Endodermal cell (in vitro differentiated cells): ENCODE measurements around the gene SDHA. TPM values are rescaled to one million over a fixed set of nuclear protein-coding genes. Genes with fewer than 3 reads are reported as not detected.
"Not testable (repeated sequence)": the region's sequence is repeated elsewhere in the genome, so short reads cannot be mapped to it uniquely, and the experiment has no call there.

Experiments used
- DNase-seq: peaks from one replicate; pipeline ENCODE4 v3.0.0-alpha.2; 2017
- H3K27ac ChIP-seq: 2 replicates; pipeline ENCODE4 v1.5.1; 2013; ENCODE audit warnings: mild to moderate bottlenecking, low read depth, low read length, moderate library complexity
- H3K27me3 ChIP-seq: 2 replicates; pipeline ENCODE4 v1.6.1; 2013; ENCODE audit warnings: mild to moderate bottlenecking, low read length, moderate library complexity; ENCODE audit not compliant: insufficient read depth, control insufficient read depth, poor library complexity, severe bottlenecking
- H3K36me3 ChIP-seq: 2 replicates; pipeline ENCODE4 v1.7.0; 2013; ENCODE audit warnings: mild to moderate bottlenecking, low read length, moderate library complexity; ENCODE audit not compliant: control insufficient read depth, insufficient read depth
- H3K4me1 ChIP-seq: one replicate; pipeline ENCODE4 v1.7.0; 2013; ENCODE audit warnings: low read length; ENCODE audit not compliant: control insufficient read depth, insufficient read depth
- H3K4me3 ChIP-seq: 2 replicates; pipeline ENCODE4 v1.5.1; 2013; ENCODE audit warnings: mild to moderate bottlenecking, low read length, moderate library complexity
- H3K9ac ChIP-seq: 2 replicates; pipeline ENCODE4 v1.6.1; 2013; ENCODE audit warnings: mild to moderate bottlenecking, low read length, moderate library complexity; ENCODE audit not compliant: poor library complexity, severe bottlenecking; ENCODE audit errors: extremely low read depth
- H3K9me3 ChIP-seq: 2 replicates; pipeline ENCODE4 v1.6.1; 2013; ENCODE audit warnings: mild to moderate bottlenecking, low read length, moderate library complexity; ENCODE audit not compliant: control insufficient read depth
- H3K27ac Mint-ChIP-seq: 2 replicates; pipeline ENCODE4 v1.8.0; 2020; ENCODE audit warnings: mixed read lengths
- H3K27me3 Mint-ChIP-seq: 2 replicates; pipeline ENCODE4 v1.8.0; 2021; ENCODE audit warnings: mild to moderate bottlenecking, mixed read lengths; ENCODE audit not compliant: insufficient read depth
- H3K36me3 Mint-ChIP-seq: 2 replicates; pipeline ENCODE4 v1.8.0; 2020; ENCODE audit warnings: low read depth, mixed read lengths
- H3K4me1 Mint-ChIP-seq: 2 replicates; pipeline ENCODE4 v1.8.0; 2020; ENCODE audit warnings: mixed read lengths
- H3K4me3 Mint-ChIP-seq: 2 replicates; pipeline ENCODE4 v1.8.0; 2020; ENCODE audit warnings: mild to moderate bottlenecking, moderate library complexity, mixed read lengths
- H3K9me3 Mint-ChIP-seq: 2 replicates; pipeline ENCODE4 v1.8.0; 2020; ENCODE audit warnings: mild to moderate bottlenecking, mixed read lengths
- CTCF ChIP-seq: fragments of 200-600 bp; sonication (generic); conservative IDR thresholded peaks from 2 replicates; pipeline ENCODE4 v1.5.0; 2021; ENCODE audit warnings: antibody characterized with exemption, mild to moderate bottlenecking
- WGBS, 2 experiments: methylation state at CpG; one replicate each; pipeline versions ENCODE4 v1.1.5 to v1.1.7; 2013; ENCODE audit warnings: missing lambda C conversion rate in 2 of 2, mixed read lengths in 1 of 2; ENCODE audit not compliant: insufficient coverage in 1 of 2, insufficient read length in 1 of 2; 5-methylcytosine and 5-hydroxymethylcytosine counted together
- total RNA-seq, 2 donors: library from RNA; stranded (reverse); fragmentation: NEBNext Ultra II Directional in 1 of 2; extraction: Animal tissue kit (Norgen Biotek cat#: 25700) in 1 of 2; gene quantifications; 2 replicates in 1 of 2; 3 replicates in 1 of 2; pipeline ENCODE4 v1.2.1, GENCODE V29; 2021

Gene SDHA
- total RNA-seq, 2 donors from 2014 or later = 61.6 to 73.1 TPM

DNA sequence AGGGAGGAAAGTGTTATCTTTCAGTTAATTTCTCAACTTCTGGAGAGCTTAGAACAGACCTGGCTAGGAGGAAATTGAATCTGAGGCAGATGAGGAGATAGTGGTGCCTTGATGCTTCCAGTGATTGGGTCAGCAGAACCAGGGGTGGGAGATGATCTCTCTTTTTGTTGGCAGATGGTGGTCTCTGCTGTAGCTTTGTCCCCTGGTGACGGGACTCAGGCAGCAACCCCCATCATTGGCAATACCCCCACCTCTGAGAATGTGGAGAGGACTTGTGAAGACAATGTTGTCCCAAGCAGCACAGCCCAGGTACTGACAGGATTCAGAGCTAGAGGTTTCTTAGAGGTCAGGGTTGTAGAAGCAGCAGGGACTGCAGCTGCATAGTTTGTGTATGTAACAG, 49.6 kb downstream of the SDHA start:
- no peak for TF ChIP-seq CTCF
- Histone ChIP-seq H3K4me3 (no peak overlapping the region), H3K9ac (no peak overlapping the region), H3K9me3 (no peaks in the 10 kb centered on the region), H3K27ac (no peak overlapping the region), H3K4me1 (no peaks in the 10 kb centered on the region), H3K36me3 (peaks cover 15% of the 10 kb centered on the region), H3K27me3 (no peaks in the 10 kb centered on the region)
- no peak for DNase-seq
- WGBS, 2 experiments = 50% methylated on average over 1 of the region's 1 CpG; no CpG with 5 or more reads in 1 of the 2 experiments
- Mint-ChIP-seq H3K4me3 (no peak overlapping the region), H3K36me3 (peaks cover 17% of the 10 kb centered on the region), H3K4me1 (peaks cover 1% of the 10 kb centered on the region), H3K27me3 (no peaks in the 10 kb centered on the region), H3K27ac (no peak overlapping the region), H3K9me3 (no peaks in the 10 kb centered on the region)

GRCh38 chr5:270340-270739, 52.2 kb downstream of the SDHA start:
- Mint-ChIP-seq H3K27ac (peak overlapping the region; percentile 68), H3K4me3 (peak overlapping the region; percentile 77), H3K4me1 (peaks cover 10% of the 10 kb centered on the region), H3K36me3 (peaks cover 23% of the 10 kb centered on the region), H3K27me3 (no peaks in the 10 kb centered on the region), H3K9me3 (no peaks in the 10 kb centered on the region)
- 91 to 96% methylated on average over 11 to 17 of the region's 17 CpGs for WGBS, 2 experiments
- no peaks in the 10 kb centered on the region for H3K27me3 ChIP-seq
- DNase-seq = peak; percentile 53
- peaks cover 12% of the 10 kb centered on the region for H3K36me3 ChIP-seq
- no peak for TF ChIP-seq CTCF
- H3K4me1 ChIP-seq = no peaks in the 10 kb centered on the region
- H3K9me3 ChIP-seq = no peaks in the 10 kb centered on the region
- H3K4me3 ChIP-seq = no peak overlapping the region
- no peak overlapping the region for H3K9ac ChIP-seq
- H3K27ac ChIP-seq = no peak overlapping the region

DNA sequence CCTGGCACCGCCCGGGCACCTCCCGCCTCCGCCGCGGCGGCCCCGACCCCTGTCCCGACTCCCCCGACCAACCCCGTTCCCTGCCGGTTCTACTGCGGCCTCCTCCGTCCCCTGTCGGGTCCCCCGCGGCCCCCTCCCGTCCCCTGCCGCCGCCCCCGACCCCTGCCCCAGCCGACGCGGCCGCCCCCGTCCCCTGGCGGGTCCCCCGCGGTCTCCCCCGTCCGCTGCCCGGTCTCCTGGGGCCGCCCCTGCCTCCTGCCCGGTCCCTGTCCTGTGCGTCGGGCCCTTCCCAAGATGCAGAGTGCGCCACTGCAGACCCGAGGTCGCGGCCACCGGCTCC, 53.7 kb downstream of the SDHA start:
- peak overlapping the region; percentile 83 for H3K27ac Mint-ChIP-seq
- H3K36me3 ChIP-seq = peaks cover 22% of the 10 kb centered on the region
- DNase-seq, H3K4me1 ChIP-seq, H3K27ac ChIP-seq, H3K4me1 Mint-ChIP-seq, H3K9me3 Mint-ChIP-seq, H3K27me3 ChIP-seq, H3K9me3 ChIP-seq, H3K27me3 Mint-ChIP-seq: not testable (repeated sequence)
- peaks cover 28% of the 10 kb centered on the region for H3K36me3 Mint-ChIP-seq
- H3K9ac ChIP-seq = peak overlapping the region; percentile 62
- 0% methylated on average over 1 to 36 of the region's 41 CpGs for whole genome bisulfite sequencing, 2 experiments
- peak overlapping the region; percentile 81 for H3K4me3 ChIP-seq
- H3K4me3 Mint-ChIP-seq = peak overlapping the region; percentile 77

DNA sequence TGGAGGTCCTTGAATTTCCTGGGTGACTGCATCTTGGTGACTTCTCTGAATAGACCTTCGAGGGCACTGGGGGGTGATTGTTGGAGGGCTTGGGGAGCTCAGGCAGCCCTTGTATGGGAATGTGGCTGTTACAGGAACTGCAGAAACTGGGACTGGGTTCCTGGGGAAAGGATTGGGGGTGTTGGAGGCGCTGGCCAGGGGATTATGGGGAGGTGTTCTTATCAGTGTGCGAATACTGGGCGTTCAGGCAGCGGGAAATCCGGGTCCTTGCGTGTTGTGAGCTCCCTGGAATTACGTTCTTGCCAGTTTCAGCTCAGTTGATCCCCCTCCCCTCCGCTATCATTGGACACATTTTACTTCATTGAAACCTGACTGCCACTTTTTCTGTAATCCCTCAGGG, 55.0 kb downstream of the SDHA start:
- H3K4me1 ChIP-seq, H3K4me1 Mint-ChIP-seq, H3K27me3 Mint-ChIP-seq, H3K9me3 Mint-ChIP-seq, H3K27me3 ChIP-seq, H3K9me3 ChIP-seq, H3K27ac ChIP-seq, H3K9ac ChIP-seq, DNase-seq: not testable (repeated sequence)
- H3K4me3 Mint-ChIP-seq = peak overlapping the region; percentile 77
- peak overlapping the region; percentile 79 for H3K27ac Mint-ChIP-seq
- Histone ChIP-seq H3K36me3 (peaks cover 23% of the 10 kb centered on the region), H3K4me3 (peak overlapping the region; percentile 71)
- WGBS, 2 experiments = 89 to 100% methylated on average over 2 to 9 of the region's 9 CpGs
- peaks cover 32% of the 10 kb centered on the region for H3K36me3 Mint-ChIP-seq

GRCh38 chr5:273491-273890, 55.4 kb downstream of the SDHA start:
- H3K4me3 Mint-ChIP-seq = peak overlapping the region; percentile 77
- H3K4me1 ChIP-seq, H3K9me3 Mint-ChIP-seq, H3K27me3 ChIP-seq, H3K27me3 Mint-ChIP-seq, H3K27ac ChIP-seq, H3K9ac ChIP-seq, H3K4me1 Mint-ChIP-seq, DNase-seq, H3K9me3 ChIP-seq: not testable (repeated sequence)
- H3K4me3 ChIP-seq = peak overlapping the region; percentile 71
- peaks cover 32% of the 10 kb centered on the region for H3K36me3 Mint-ChIP-seq
- H3K36me3 ChIP-seq = peaks cover 23% of the 10 kb centered on the region
- whole genome bisulfite sequencing, 2 experiments = 89% methylated on average over 6 of the region's 7 CpGs; no CpG with 5 or more reads in 1 of the 2 experiments
- H3K27ac Mint-ChIP-seq = peak overlapping the region; percentile 79

DNA sequence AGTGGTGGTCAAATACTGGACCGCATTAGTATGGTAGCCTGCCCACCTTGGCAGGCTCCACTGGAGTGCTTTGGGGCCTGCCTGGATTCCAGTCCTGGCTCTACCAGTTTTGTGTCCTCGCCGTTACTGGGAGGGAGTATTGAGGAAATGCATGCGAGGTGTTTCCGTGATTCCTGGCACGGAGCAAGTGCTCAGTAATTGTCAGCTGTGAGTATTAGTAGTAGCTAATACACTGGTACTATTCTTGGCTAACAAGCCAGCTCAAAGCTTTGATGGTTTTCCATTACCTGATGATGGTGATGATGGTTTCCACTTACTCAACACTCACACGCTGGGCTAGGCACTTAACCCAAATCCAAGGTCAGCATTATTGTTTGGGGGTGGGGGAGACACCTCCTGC, 56.2 kb downstream of the SDHA start:
- H3K27ac Mint-ChIP-seq, H3K4me3 ChIP-seq, H3K9me3 ChIP-seq, H3K4me3 Mint-ChIP-seq, H3K27ac ChIP-seq, H3K27me3 Mint-ChIP-seq, H3K9ac ChIP-seq, H3K4me1 ChIP-seq, H3K27me3 ChIP-seq, DNase-seq, H3K9me3 Mint-ChIP-seq, H3K4me1 Mint-ChIP-seq: not testable (repeated sequence)
- H3K36me3 Mint-ChIP-seq = peaks cover 36% of the 10 kb centered on the region
- 96% methylated on average over 7 of the region's 7 CpGs; no CpG with 5 or more reads in 1 of the 2 experiments for WGBS, 2 experiments
- H3K36me3 ChIP-seq = peaks cover 23% of the 10 kb centered on the region
